ENCODE data around the gene ERC1. TPM values are rescaled to one million over a fixed set of nuclear protein-coding genes. Genes with fewer than 3 reads are reported as not detected.
A peak's percentile ranks its signal among the peaks of the same experiment; 100 is the strongest.

The ERC1 gene
- total and polyA plus RNA-seq, 2 donors (not counting 3 experiments of a cell fraction or from before 2014, with no cell fraction given): 11.7 to 66.1 TPM

GRCh38 chr12:1493781-1494565, 502.9 kb downstream of the ERC1 start:
- TF ChIP-seq MAX (IDR thresholded peaks at IDR 0.05; ENCODE audit: insufficient read depth, insufficient read length): no peak
- TF ChIP-seq JUN (IDR thresholded peaks at IDR 0.05; ENCODE audit: borderline replicate concordance, insufficient read depth, insufficient read length, low read depth): no peak
- TF ChIP-seq EZH2 (IDR thresholded peaks at IDR 0.05; ENCODE audit: borderline replicate concordance, low read depth, low read length, severe bottlenecking): no peak
- no peak for TF ChIP-seq MYC (IDR thresholded peaks at IDR 0.05; ENCODE audit: low read depth, low read length)
- no peak for TF ChIP-seq CTCF (IDR thresholded peaks at IDR 0.05; ENCODE audit: extremely low read depth in 1 of 2, insufficient read depth in 1 of 2, low read depth in 1 of 2, low read length in 2 of 2)
- TF ChIP-seq GATA2 (IDR thresholded peaks at IDR 0.05; ENCODE audit: insufficient read depth, insufficient read length, low read depth, low read length): no peak
- no peaks in the 10 kb centered on the region for H3K9me3 ChIP-seq (replicated peaks; ENCODE audit: control insufficient read depth, insufficient read depth, low read length)
- H3K36me3 ChIP-seq (ENCODE audit: control insufficient read depth in 2 of 2, extremely low read depth in 1 of 2, insufficient read depth in 2 of 2, low read length in 2 of 2): peaks cover 0 to 10% of the 10 kb centered on the region in 2 experiments
- dilution Hi-C loops (cut with MboI; ENCODE audit: extremely low pct_ligation_motif_present, low sequenced_read_pairs) (no loop called here), intact Hi-C loops (cut with micrococcal nuclease) (no loop called here)
- no peak overlapping the region for H3K9ac ChIP-seq (replicated peaks; ENCODE audit: extremely low read depth, insufficient read depth, low read length)
- H3K9me1 ChIP-seq (replicated peaks; ENCODE audit: control insufficient read depth, extremely low read depth, insufficient read depth, low read length): no peaks in the 10 kb centered on the region
- no peak overlapping the region for H3K27ac ChIP-seq (ENCODE audit: insufficient read depth, low read depth, low read length)
- DNase-seq (ENCODE audit: low read depth, low spot score) (no peak), FAIRE-seq (no peak)
- no peak overlapping the region for H3K4me2 ChIP-seq (ENCODE audit: insufficient read depth, low read length)
- no peaks in the 10 kb centered on the region for H4K20me1 ChIP-seq (replicated peaks; ENCODE audit: control insufficient read depth, extremely low read depth, insufficient read depth, low read length)
- H3K4me3 ChIP-seq (replicated peaks in 1 of 3; ENCODE audit: insufficient read depth in 1 of 3, low read depth in 1 of 3, low read length in 3 of 3): no peak overlapping the region
- H3K27me3 ChIP-seq (ENCODE audit: control insufficient read depth in 2 of 2, insufficient read depth in 2 of 2, low read length in 2 of 2): no peaks in the 10 kb centered on the region
- no peaks in the 10 kb centered on the region for H3K4me1 ChIP-seq (ENCODE audit: control insufficient read depth, extremely low read depth, insufficient read depth, low read length)
- ChIA-PET CTCF (interaction anchor here (1.2 kb wide), 1 partner anchor 10 kb away, joined by 3 read pairs; no protein-coding TSS in a partner anchor), POLR2A (no interaction called here)
- no peak overlapping the region for H2AFZ ChIP-seq (ENCODE audit: low read depth, low read length)
- H3K79me2 ChIP-seq (ENCODE audit: control insufficient read depth, insufficient read depth, low read length): no peaks in the 10 kb centered on the region
- TSS peak; percentile 1 for BruUV-seq (replicated peaks)
